ENCODE data around the gene ERC2. TPM values are rescaled to one million over a fixed set of nuclear protein-coding genes. Genes with fewer than 3 reads are reported as not detected.

Gene ERC2
- total RNA-seq, 3 donors from 2014 or later: 0.64 to 7.3 (median 1.3) TPM

- H3K4me1 ChIP-seq: no peaks in the 10 kb centered on the region
- no peaks in the 10 kb centered on the region for H3K36me3 ChIP-seq
- no peaks in the 10 kb centered on the region for H3K9me3 ChIP-seq
- DNase-seq (ENCODE audit: low spot score in 2 of 2): peak; percentile 54 to 86
- H3K27ac ChIP-seq: peak overlapping the region; percentile 82 to 83
- H3K27me3 ChIP-seq: no peaks in the 10 kb centered on the region
- peak overlapping the region; percentile 51 to 91 (median 81) for H3K4me3 ChIP-seq
- TF ChIP-seq POLR2A (IDR thresholded peaks at IDR 0.05) (no peak), POLR2AphosphoS5 (IDR thresholded peaks at IDR 0.05) (no peak)
- TF ChIP-seq, protein P1, sequence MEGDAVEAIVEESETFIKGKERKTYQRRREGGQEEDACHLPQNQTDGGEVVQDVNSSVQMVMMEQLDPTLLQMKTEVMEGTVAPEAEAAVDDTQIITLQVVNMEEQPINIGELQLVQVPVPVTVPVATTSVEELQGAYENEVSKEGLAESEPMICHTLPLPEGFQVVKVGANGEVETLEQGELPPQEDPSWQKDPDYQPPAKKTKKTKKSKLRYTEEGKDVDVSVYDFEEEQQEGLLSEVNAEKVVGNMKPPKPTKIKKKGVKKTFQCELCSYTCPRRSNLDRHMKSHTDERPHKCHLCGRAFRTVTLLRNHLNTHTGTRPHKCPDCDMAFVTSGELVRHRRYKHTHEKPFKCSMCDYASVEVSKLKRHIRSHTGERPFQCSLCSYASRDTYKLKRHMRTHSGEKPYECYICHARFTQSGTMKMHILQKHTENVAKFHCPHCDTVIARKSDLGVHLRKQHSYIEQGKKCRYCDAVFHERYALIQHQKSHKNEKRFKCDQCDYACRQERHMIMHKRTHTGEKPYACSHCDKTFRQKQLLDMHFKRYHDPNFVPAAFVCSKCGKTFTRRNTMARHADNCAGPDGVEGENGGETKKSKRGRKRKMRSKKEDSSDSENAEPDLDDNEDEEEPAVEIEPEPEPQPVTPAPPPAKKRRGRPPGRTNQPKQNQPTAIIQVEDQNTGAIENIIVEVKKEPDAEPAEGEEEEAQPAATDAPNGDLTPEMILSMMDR (IDR thresholded peaks at IDR 0.05): peak in 2 of 3 donors; percentile 42 to 52
- intact Hi-C loops (cut with DNase I; ENCODE audit: low total_unique reads): no loop called here
These were observed 983.2 kb downstream of the ERC2 start for GRCh38 chr3:55484801-55485791.

DNA sequence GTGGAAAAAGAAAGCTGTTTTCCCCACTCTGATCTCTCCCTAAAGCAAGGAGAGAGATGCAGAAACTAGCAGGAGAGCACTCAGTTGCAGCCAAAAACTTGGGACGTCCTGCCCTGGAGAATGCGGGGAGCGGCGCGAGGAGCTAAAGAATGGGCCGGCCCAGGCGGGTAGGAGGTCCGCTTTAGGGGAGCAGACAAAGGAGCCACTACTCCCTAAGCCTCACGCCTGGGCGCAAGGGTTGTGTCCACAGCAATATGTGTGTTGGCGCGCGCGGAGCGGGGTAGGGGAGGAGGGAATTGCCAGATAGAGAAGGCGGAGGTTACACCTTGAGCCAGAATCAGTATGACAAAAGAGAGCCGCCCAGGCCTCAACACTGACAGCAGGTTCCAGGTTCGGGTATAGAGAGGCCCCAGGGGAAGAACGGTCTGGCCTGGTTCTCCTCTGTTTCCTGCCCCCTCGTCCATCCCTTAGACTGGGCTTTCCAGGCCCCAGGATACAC is 984.0 kb downstream of the ERC2 start:
- no peak for DNase-seq (ENCODE audit: low spot score in 2 of 2)
- Histone ChIP-seq H3K27me3 (no peaks in the 10 kb centered on the region), H3K36me3 (no peaks in the 10 kb centered on the region), H3K27ac (peak overlapping the region in 1 of 2 donors; percentile 82), H3K9me3 (no peaks in the 10 kb centered on the region), H3K4me1 (no peaks in the 10 kb centered on the region), H3K4me3 (peak overlapping the region in 2 of 3 donors; percentile 81 to 91)
- intact Hi-C loops (cut with DNase I; ENCODE audit: low total_unique reads): no loop called here
- no peak for TF ChIP-seq POLR2A (IDR thresholded peaks at IDR 0.05)
- TF ChIP-seq POLR2AphosphoS5 (IDR thresholded peaks at IDR 0.05): no peak
- TF ChIP-seq, protein P1 (IDR thresholded peaks at IDR 0.05): no peak

DNA sequence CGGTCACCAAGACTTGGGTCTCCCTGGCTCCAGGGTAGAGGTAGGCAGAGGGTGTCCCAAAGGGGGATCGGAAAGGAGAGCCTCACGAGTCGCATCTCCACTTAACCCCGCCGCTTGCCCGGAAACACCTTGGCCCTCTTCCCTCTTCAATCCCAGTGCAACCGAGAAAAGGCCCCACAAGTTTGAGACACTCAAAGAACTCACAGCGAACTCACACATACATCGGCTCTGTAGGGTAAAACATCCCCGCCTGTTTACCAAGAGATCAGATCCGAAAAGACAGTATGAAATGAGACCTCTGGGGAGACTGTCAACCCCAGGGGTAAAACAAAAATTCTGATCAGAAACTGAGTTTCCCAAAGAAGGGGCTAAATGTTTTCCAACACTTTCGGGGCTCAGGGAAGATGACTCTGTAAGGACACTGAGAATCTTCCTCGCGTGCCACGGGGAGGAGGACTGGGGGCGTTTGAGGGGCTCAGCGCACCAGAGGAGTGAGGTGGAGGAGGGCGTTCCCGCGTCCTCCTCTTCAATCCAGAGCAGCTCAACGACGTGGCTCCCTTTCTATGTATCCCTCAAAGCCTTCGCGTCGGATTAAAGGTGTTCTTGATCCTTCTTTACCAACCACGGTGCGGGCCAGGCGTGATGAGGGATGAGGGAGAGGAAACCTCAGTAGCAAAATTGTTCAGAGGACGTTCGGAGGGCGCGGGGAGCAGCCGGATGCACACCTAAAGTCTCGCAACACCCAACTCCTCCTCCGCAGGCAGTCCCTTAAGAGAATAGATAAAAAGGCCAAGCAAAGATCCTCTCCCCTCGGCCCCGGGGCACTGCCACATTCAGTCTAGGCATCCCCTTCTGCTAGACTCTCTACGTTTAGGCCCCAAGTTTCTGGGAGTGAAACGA is 984.8 kb downstream of the ERC2 start:
- H3K4me1 ChIP-seq: no peaks in the 10 kb centered on the region
- H3K9me3 ChIP-seq: no peaks in the 10 kb centered on the region
- H3K27ac ChIP-seq: no peak overlapping the region
- intact Hi-C loops (cut with DNase I; ENCODE audit: low total_unique reads): no loop called here
- H3K4me3 ChIP-seq: peak overlapping the region in 2 of 3 donors; percentile 24 to 64
- DNase-seq (ENCODE audit: low spot score in 2 of 2): no peak
- H3K27me3 ChIP-seq: no peaks in the 10 kb centered on the region
- H3K36me3 ChIP-seq: no peaks in the 10 kb centered on the region
- no peak for TF ChIP-seq POLR2AphosphoS5 (IDR thresholded peaks at IDR 0.05)
- TF ChIP-seq, protein P1 (IDR thresholded peaks at IDR 0.05): no peak
- TF ChIP-seq POLR2A (IDR thresholded peaks at IDR 0.05): no peak

DNA sequence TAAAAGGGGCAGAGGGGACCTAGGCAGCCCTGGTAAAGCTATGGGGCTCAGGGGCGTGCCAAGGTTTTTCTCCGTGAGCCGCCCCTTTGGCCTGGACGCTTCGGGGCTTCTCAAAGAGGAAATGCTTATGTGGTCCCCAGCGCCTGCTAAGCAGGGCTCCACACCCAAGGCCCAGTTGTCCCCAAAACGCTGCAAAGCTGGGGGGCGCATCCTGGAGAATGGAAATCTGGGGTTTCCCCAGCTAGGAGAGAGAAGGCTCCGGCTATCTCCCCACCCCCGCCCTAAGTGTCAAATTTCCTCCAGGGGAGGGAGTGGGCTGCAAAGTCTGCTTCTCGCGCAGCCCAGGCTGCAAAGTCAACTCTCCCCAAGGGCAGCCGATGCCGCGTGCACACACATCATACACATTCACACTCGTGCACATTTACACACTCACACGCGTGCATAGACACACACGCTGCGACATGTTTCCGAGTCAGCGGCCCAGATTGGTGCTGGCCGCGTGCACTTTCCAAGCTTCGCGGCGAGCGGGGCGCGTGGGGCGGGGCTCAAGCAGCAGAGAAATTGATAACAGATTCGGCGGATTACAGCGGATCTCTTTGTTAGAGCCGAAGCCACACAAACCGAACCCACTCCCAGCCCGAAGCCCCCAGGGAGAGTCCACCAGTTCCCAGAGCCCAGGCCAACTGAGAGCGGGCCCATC is 985.6 kb downstream of the ERC2 start:
- TF ChIP-seq, protein P1 (IDR thresholded peaks at IDR 0.05): no peak
- Histone ChIP-seq H3K9me3 (no peaks in the 10 kb centered on the region), H3K4me1 (no peaks in the 10 kb centered on the region), H3K4me3 (peak overlapping the region; percentile 24 to 64 (median 48)), H3K36me3 (no peaks in the 10 kb centered on the region), H3K27me3 (no peaks in the 10 kb centered on the region), H3K27ac (no peak overlapping the region)
- intact Hi-C loops (cut with DNase I; ENCODE audit: low total_unique reads): no loop called here
- no peak for DNase-seq (ENCODE audit: low spot score in 2 of 2)

Data from breast epithelium (tissue), 4 donors.